Choroid plexus epithelial cell (primary cell): ENCODE results near the gene SATB1.
"Not testable (repeated sequence)": the region's sequence is repeated elsewhere in the genome, so short reads cannot be mapped to it uniquely, and the experiment has no call there.

Experiments used
- DNase-seq: peaks from one replicate; pipeline ENCODE4 v3.0.0-alpha.2; 2010; ENCODE audit warnings: low read depth
- H3K4me3 ChIP-seq: 2 replicates; pipeline ENCODE4 v1.5.1; 2011; ENCODE audit warnings: low read depth, mild to moderate bottlenecking, control low read depth, low read length, moderate library complexity
- TF ChIP-seq, protein P1 (sequence below): conservative IDR thresholded peaks from 2 replicates; pipeline ENCODE4 v1.5.1; 2011; ENCODE audit warnings: low read depth, mild to moderate bottlenecking, control low read depth, inconsistent platforms, low read length, moderate library complexity

Gene SATB1

DNA sequence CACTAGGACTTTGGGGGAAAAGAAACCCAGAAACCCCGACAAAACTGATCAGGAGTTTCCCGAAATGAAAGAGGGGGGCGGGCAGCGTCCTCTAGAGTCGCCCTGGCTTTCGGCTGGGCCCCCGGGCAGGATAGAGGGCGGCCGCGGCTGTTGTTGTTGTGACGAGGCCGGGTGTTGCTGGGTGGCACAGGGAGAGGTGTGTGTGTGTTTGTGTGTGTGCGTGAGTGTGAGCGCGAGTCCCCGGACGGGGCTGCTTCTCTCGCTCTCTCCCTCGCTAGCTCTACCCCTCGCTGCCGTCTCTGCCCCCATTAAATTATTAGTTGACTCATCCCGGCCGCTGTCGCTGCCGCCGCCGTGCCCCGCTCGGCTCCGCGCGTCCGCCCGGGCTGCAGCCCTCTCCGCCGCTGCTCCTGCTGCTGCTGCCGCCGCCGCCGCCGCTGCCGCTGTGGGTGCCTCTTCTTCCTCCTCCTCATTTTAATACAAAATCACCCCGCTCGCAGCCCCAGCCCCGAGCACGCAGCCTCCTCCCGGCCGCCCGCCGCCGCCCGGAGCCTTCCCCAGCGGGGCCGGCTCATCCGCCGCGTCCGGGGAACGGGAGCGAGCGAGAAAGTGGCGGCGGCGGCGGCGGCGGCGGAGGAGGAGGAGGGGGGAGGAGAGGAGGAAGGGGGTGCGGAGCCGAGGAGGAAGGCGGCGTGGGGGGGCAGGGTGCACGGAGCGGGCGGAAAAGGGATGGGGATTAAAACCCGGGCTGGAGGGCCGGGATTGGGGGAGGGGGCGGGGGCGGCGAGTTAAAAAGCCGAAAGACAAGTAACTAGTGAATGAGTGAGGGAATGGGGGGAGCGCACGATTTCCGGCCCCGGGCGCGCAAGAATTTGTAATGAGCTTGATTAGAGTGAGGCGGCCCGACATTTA is at the start of gene SATB1:
Gene SATB1 (minus strand): TSS at position 611 of the 912 bp plus-strand sequence. CDS start 4,372 bp downstream, outside the sequence.
- TF ChIP-seq, protein P1, sequence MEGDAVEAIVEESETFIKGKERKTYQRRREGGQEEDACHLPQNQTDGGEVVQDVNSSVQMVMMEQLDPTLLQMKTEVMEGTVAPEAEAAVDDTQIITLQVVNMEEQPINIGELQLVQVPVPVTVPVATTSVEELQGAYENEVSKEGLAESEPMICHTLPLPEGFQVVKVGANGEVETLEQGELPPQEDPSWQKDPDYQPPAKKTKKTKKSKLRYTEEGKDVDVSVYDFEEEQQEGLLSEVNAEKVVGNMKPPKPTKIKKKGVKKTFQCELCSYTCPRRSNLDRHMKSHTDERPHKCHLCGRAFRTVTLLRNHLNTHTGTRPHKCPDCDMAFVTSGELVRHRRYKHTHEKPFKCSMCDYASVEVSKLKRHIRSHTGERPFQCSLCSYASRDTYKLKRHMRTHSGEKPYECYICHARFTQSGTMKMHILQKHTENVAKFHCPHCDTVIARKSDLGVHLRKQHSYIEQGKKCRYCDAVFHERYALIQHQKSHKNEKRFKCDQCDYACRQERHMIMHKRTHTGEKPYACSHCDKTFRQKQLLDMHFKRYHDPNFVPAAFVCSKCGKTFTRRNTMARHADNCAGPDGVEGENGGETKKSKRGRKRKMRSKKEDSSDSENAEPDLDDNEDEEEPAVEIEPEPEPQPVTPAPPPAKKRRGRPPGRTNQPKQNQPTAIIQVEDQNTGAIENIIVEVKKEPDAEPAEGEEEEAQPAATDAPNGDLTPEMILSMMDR = no peak
- peak within 1 kb of the TSS; percentile 66 for H3K4me3 ChIP-seq
- DNase-seq = peak; percentile 25

DNA sequence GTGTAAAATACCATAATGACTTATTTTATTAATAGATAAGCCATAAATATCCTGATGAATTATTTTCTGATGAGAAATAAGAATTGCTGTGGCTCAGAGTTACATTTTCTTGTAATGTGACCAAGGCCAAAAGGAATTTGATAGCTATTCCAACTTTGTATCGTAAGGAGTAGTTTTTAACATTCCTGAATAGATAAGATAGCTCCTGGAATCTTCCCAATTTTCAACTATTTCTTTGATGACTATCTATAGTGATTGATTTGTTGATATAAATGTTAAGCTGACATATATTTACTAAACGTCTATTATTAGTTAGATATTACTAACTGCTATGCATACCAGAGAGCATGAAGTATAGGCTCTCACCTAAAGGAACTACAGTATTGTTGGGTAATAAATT is 49.1 kb upstream of the SATB1 start:
- no peak for DNase-seq
- TF ChIP-seq, protein P1 = no peak
- no peak overlapping the region for H3K4me3 ChIP-seq

- no peak for DNase-seq
- H3K4me3 ChIP-seq = no peak overlapping the region
- TF ChIP-seq, protein P1 = no peak
Observed at GRCh38 chr3:18469775-18470174, 44.6 kb upstream of the SATB1 start.

- TF ChIP-seq, protein P1 = no peak
- DNase-seq = no peak
- no peak overlapping the region for H3K4me3 ChIP-seq
Observed at GRCh38 chr3:18466136-18466535, 41.0 kb upstream of the SATB1 start.

- no peak for DNase-seq
- TF ChIP-seq, protein P1 = no peak
- H3K4me3 ChIP-seq = no peak overlapping the region
Observed at GRCh38 chr3:18454766-18455165, 29.6 kb upstream of the SATB1 start.

GRCh38 chr3:18449618-18450017 is 24.5 kb upstream of the SATB1 start:
- DNase-seq, H3K4me3 ChIP-seq: not testable (repeated sequence)

GRCh38 chr3:18447720-18448119 is 22.6 kb upstream of the SATB1 start:
- H3K4me3 ChIP-seq = no peak overlapping the region
- TF ChIP-seq, protein P1 = no peak
- DNase-seq = no peak
